ENCODE measurements around the gene OR2V2. TPM values are rescaled to one million over a fixed set of nuclear protein-coding genes. Genes with fewer than 3 reads are reported as not detected.

OR2V2 gene
- total and polyA plus RNA-seq, 10 of the 15 experiments (the other 5 are each of a cell fraction or from before 2014, with no cell fraction given) = 0.26 TPM; not detected in 9

DNA sequence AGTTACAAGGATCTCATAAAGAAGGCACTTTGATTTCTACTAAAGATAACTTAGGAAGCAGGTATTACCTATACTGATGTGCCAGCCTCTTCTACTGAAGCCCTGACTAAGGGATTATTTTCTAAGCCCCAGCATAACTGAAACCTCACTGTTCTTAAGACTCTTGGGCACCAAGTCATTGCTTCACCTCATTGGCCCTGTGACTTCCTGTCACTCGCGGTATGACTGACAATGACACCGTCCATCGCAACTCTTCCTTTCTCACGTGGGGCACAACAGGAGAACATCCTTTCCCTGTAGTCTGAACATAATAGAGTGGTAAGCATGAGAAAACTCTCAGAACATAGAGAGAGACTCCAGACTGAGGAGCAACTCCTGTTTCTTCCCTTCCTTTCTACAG lies 6.4 kb downstream of the OR2V2 start (continued):
- TF ChIP-seq, protein P1, sequence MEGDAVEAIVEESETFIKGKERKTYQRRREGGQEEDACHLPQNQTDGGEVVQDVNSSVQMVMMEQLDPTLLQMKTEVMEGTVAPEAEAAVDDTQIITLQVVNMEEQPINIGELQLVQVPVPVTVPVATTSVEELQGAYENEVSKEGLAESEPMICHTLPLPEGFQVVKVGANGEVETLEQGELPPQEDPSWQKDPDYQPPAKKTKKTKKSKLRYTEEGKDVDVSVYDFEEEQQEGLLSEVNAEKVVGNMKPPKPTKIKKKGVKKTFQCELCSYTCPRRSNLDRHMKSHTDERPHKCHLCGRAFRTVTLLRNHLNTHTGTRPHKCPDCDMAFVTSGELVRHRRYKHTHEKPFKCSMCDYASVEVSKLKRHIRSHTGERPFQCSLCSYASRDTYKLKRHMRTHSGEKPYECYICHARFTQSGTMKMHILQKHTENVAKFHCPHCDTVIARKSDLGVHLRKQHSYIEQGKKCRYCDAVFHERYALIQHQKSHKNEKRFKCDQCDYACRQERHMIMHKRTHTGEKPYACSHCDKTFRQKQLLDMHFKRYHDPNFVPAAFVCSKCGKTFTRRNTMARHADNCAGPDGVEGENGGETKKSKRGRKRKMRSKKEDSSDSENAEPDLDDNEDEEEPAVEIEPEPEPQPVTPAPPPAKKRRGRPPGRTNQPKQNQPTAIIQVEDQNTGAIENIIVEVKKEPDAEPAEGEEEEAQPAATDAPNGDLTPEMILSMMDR (IDR thresholded peaks at IDR 0.05 in 2 of 3, conservative IDR thresholded peaks at IDR 0.05 in 1 of 3; ENCODE audit: control insufficient read depth in 2 of 3, extremely low read depth in 1 of 3, insufficient read depth in 1 of 3, low read depth in 3 of 3, low read length in 3 of 3) = no peak
- TF ChIP-seq, protein P2, sequence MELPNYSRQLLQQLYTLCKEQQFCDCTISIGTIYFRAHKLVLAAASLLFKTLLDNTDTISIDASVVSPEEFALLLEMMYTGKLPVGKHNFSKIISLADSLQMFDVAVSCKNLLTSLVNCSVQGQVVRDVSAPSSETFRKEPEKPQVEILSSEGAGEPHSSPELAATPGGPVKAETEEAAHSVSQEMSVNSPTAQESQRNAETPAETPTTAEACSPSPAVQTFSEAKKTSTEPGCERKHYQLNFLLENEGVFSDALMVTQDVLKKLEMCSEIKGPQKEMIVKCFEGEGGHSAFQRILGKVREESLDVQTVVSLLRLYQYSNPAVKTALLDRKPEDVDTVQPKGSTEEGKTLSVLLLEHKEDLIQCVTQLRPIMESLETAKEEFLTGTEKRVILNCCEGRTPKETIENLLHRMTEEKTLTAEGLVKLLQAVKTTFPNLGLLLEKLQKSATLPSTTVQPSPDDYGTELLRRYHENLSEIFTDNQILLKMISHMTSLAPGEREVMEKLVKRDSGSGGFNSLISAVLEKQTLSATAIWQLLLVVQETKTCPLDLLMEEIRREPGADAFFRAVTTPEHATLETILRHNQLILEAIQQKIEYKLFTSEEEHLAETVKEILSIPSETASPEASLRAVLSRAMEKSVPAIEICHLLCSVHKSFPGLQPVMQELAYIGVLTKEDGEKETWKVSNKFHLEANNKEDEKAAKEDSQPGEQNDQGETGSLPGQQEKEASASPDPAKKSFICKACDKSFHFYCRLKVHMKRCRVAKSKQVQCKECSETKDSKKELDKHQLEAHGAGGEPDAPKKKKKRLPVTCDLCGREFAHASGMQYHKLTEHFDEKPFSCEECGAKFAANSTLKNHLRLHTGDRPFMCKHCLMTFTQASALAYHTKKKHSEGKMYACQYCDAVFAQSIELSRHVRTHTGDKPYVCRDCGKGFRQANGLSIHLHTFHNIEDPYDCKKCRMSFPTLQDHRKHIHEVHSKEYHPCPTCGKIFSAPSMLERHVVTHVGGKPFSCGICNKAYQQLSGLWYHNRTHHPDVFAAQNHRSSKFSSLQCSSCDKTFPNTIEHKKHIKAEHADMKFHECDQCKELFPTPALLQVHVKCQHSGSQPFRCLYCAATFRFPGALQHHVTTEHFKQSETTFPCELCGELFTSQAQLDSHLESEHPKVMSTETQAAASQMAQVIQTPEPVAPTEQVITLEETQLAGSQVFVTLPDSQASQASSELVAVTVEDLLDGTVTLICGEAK (IDR thresholded peaks at IDR 0.05; ENCODE audit: borderline replicate concordance) = no peak
- TF ChIP-seq SIX5 (IDR thresholded peaks at IDR 0.05; ENCODE audit: low read depth, low read length, severe bottlenecking) = no peak
- TF ChIP-seq, protein P3, sequence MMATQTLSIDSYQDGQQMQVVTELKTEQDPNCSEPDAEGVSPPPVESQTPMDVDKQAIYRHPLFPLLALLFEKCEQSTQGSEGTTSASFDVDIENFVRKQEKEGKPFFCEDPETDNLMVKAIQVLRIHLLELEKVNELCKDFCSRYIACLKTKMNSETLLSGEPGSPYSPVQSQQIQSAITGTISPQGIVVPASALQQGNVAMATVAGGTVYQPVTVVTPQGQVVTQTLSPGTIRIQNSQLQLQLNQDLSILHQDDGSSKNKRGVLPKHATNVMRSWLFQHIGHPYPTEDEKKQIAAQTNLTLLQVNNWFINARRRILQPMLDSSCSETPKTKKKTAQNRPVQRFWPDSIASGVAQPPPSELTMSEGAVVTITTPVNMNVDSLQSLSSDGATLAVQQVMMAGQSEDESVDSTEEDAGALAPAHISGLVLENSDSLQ (IDR thresholded peaks at IDR 0.05) = peak; percentile 52
- no peak for TF ChIP-seq FOXM1 (IDR thresholded peaks at IDR 0.05; ENCODE audit: low read depth, low read length)
- no peak for TF ChIP-seq ESRRA (IDR thresholded peaks at IDR 0.05; ENCODE audit: low read length)
